HG03064 (cell line): ENCODE measurements around the gene PHLPP1.
"Not testable (repeated sequence)": the region's sequence is repeated elsewhere in the genome, so short reads cannot be mapped to it uniquely, and the experiment has no call there.

Experiments
- ATAC-seq: cut with Tn5 transposase; IDR thresholded peaks from one replicate; pipeline ENCODE4 v1.9.1; 2021; ENCODE audit warnings: low read depth; ENCODE audit not compliant: unreplicated experiment

Gene PHLPP1

GRCh38 chr18:62740650-62741049, 25.3 kb downstream of the PHLPP1 start:
- ATAC-seq = not testable (repeated sequence)

- ATAC-seq = no peak
Observed at GRCh38 chr18:62741118-62741566, 25.8 kb downstream of the PHLPP1 start.

- no peak for ATAC-seq
Observed at GRCh38 chr18:62741584-62741983, 26.2 kb downstream of the PHLPP1 start.

GRCh38 chr18:62744076-62744968, 29.0 kb downstream of the PHLPP1 start:
- ATAC-seq = peak; percentile 66

GRCh38 chr18:62745089-62745751, 29.9 kb downstream of the PHLPP1 start:
- ATAC-seq = no peak

- ATAC-seq = no peak
Observed at GRCh38 chr18:62749389-62749788, 34.0 kb downstream of the PHLPP1 start.

- no peak for ATAC-seq
Observed at GRCh38 chr18:62751341-62751821, 36.0 kb downstream of the PHLPP1 start.

GRCh38 chr18:62751977-62752376, 36.6 kb downstream of the PHLPP1 start:
- no peak for ATAC-seq

GRCh38 chr18:62754026-62754425, 38.7 kb downstream of the PHLPP1 start:
- ATAC-seq = no peak

GRCh38 chr18:62755454-62755853, 40.1 kb downstream of the PHLPP1 start:
- ATAC-seq = no peak

GRCh38 chr18:62755946-62756345, 40.6 kb downstream of the PHLPP1 start:
- ATAC-seq = no peak

GRCh38 chr18:62757399-62758010, 42.2 kb downstream of the PHLPP1 start:
- no peak for ATAC-seq

GRCh38 chr18:62758591-62758990, 43.2 kb downstream of the PHLPP1 start:
- ATAC-seq = no peak

GRCh38 chr18:62759704-62760402, 44.5 kb downstream of the PHLPP1 start:
- ATAC-seq = no peak

- no peak for ATAC-seq
Observed at GRCh38 chr18:62760403-62760734, 45.0 kb downstream of the PHLPP1 start.

GRCh38 chr18:62763101-62763521, 47.8 kb downstream of the PHLPP1 start:
- ATAC-seq = no peak

- no peak for ATAC-seq
Observed at GRCh38 chr18:62766266-62766665, 50.9 kb downstream of the PHLPP1 start.

GRCh38 chr18:62767321-62767720, 52.0 kb downstream of the PHLPP1 start:
- no peak for ATAC-seq

- ATAC-seq = no peak
Observed at GRCh38 chr18:62767836-62768557, 52.7 kb downstream of the PHLPP1 start.

GRCh38 chr18:62768558-62768943, 53.2 kb downstream of the PHLPP1 start:
- no peak for ATAC-seq
